ENCODE measurements around the gene PHF2.

PHF2 gene

GRCh38 chr9:93569621-93570174 lies 6.7 kb upstream of the PHF2 start:
- no peak for ATAC-seq

- ATAC-seq: no peak
These were observed 4.2 kb upstream of the PHF2 start for GRCh38 chr9:93572221-93572620.

GRCh38 chr9:93572636-93573515 lies 3.5 kb upstream of the PHF2 start:
- ATAC-seq: no peak

GRCh38 chr9:93573516-93573828 lies 2.9 kb upstream of the PHF2 start:
- ATAC-seq: no peak

GRCh38 chr9:93574091-93574899 lies 2.1 kb upstream of the PHF2 start:
- ATAC-seq: no peak

- ATAC-seq: no peak
These were observed 1.2 kb upstream of the PHF2 start for GRCh38 chr9:93574900-93575795.

- ATAC-seq: peak; percentile 26 to 33
These were observed 557 bp upstream of the PHF2 start for GRCh38 chr9:93575796-93576257.

GRCh38 chr9:93577078-93577974 lies 942 bp downstream of the PHF2 start:
- ATAC-seq: peak; percentile 10 to 14

GRCh38 chr9:93577975-93578682 lies 1.7 kb downstream of the PHF2 start:
- ATAC-seq: no peak

GRCh38 chr9:93578844-93579243 lies 2.5 kb downstream of the PHF2 start:
- ATAC-seq: no peak

- ATAC-seq: no peak
These were observed 3.5 kb downstream of the PHF2 start for GRCh38 chr9:93579711-93580516.

- ATAC-seq: no peak
These were observed 4.4 kb downstream of the PHF2 start for GRCh38 chr9:93580654-93581380.

- ATAC-seq: no peak
These were observed 5.7 kb downstream of the PHF2 start for GRCh38 chr9:93582115-93582514.

GRCh38 chr9:93582550-93582949 lies 6.2 kb downstream of the PHF2 start:
- ATAC-seq: no peak

- no peak for ATAC-seq
These were observed 8.9 kb downstream of the PHF2 start for GRCh38 chr9:93585259-93585658.

- ATAC-seq: no peak
These were observed 9.3 kb downstream of the PHF2 start for GRCh38 chr9:93585695-93586094.

- no peak for ATAC-seq
These were observed 10.1 kb downstream of the PHF2 start for GRCh38 chr9:93586290-93587057.

- no peak for ATAC-seq
These were observed 10.9 kb downstream of the PHF2 start for GRCh38 chr9:93587284-93587650.

All from activated CD4-positive, CD25-positive, alpha-beta regulatory T cell treated with anti-CD3 and anti-CD28 coated beads, Interleukin-2, amount 50 U/mL, for 24 hours (primary cell).